T-cell (primary cell): ENCODE results near the gene PYGO1. TPM values are rescaled to one million over a fixed set of nuclear protein-coding genes. Genes with fewer than 3 reads are reported as not detected.
A peak's percentile ranks its signal among the peaks of the same experiment; 100 is the strongest.

Source experiments
- ATAC-seq, 4 experiments: fragments of 200-7000 bp in 3 of 4; fragments of 150-1000 bp in 1 of 4; cut with Tn5 transposase; replicated peaks in 1 of 4; 1 replicate in 3 of 4; 2 replicates in 1 of 4; pipeline ENCODE4 v1.10.0; 2021; ENCODE audit warnings: moderate library complexity in 3 of 4, mild to moderate bottlenecking in 2 of 4, moderate number of reproducible peaks in 1 of 4
- CTCF ChIA-PET, 2 donors: fragments of 300-600 bp; sonication (Branson Sonifier 250); formaldehyde crosslinking; loops; one replicate each; lab custom pipeline; 2022; ENCODE audit warnings: antibody characterized with exemption in 2 of 2; lab: Charles Lee
- POLR2A ChIA-PET, 2 donors: fragments of 300-600 bp; sonication (Branson Sonifier 250); formaldehyde crosslinking; loops; one replicate each; lab custom pipeline; 2022; ENCODE audit warnings: antibody characterized with exemption in 2 of 2; lab: Charles Lee
- DNase-seq, 35 experiments: peaks; one replicate each; pipeline versions ENCODE4 v3.0.0 to v3.0.0-alpha.2; 2013 to 2023
- H3K27ac ChIP-seq: one replicate; pipeline ENCODE4 v1.5.1; 2013; ENCODE audit warnings: low read length
- H3K27me3 ChIP-seq, 2 experiments: replicated peaks in 1 of 2; 1 replicate in 1 of 2; 2 replicates in 1 of 2; pipeline versions ENCODE4 v1.6.1 to v1.7.0; 2013; ENCODE audit warnings: low read length in 1 of 2, mixed read lengths in 1 of 2; ENCODE audit not compliant: control insufficient read depth in 2 of 2, insufficient read depth in 2 of 2; ENCODE audit errors: extremely low read depth in 1 of 2
- H3K36me3 ChIP-seq, 2 donors: 1 replicate in 1 of 2; 2 replicates in 1 of 2; pipeline versions ENCODE4 v1.6.1 to v1.7.0; 2013; ENCODE audit warnings: low read length in 1 of 2; ENCODE audit not compliant: control insufficient read depth in 2 of 2, insufficient read depth in 1 of 2; ENCODE audit errors: extremely low read depth in 1 of 2
- H3K4me1 ChIP-seq, 2 experiments: 1 replicate in 1 of 2; 2 replicates in 1 of 2; pipeline versions ENCODE4 v1.6.1 to v1.7.0; 2013; ENCODE audit warnings: low read length in 2 of 2, mixed read lengths in 1 of 2; ENCODE audit not compliant: insufficient read depth in 2 of 2, control insufficient read depth in 1 of 2; ENCODE audit errors: extremely low read depth in 1 of 2
- H3K4me3 ChIP-seq, 2 donors: 1 replicate in 1 of 2; 2 replicates in 1 of 2; pipeline versions ENCODE4 v1.5.1 to v1.7.0; 2013; ENCODE audit warnings: mild to moderate bottlenecking in 2 of 2, low read length in 1 of 2, moderate library complexity in 1 of 2; ENCODE audit not compliant: control insufficient read depth in 1 of 2; ENCODE audit errors: extremely low read depth in 1 of 2
- H3K9me3 ChIP-seq: 2 replicates; pipeline ENCODE4 v1.7.0; 2013
- H3K27ac Mint-ChIP-seq, 2 donors: one replicate each; pipeline ENCODE4 v1.8.0; 2020 to 2021; ENCODE audit warnings: mild to moderate bottlenecking in 2 of 2, mixed read lengths in 2 of 2
- H3K27me3 Mint-ChIP-seq, 2 donors: one replicate each; pipeline ENCODE4 v1.8.0; 2021 to 2022; ENCODE audit warnings: mixed read lengths in 2 of 2
- H3K36me3 Mint-ChIP-seq: one replicate; pipeline ENCODE4 v1.8.0; 2021; ENCODE audit warnings: mixed read lengths
- H3K4me1 Mint-ChIP-seq, 3 donors: one replicate each; pipeline ENCODE4 v1.8.0; 2020 to 2022; ENCODE audit warnings: mixed read lengths in 3 of 3, mild to moderate bottlenecking in 1 of 3
- H3K4me3 Mint-ChIP-seq, 3 donors: one replicate each; pipeline ENCODE4 v1.8.0; 2020 to 2022; ENCODE audit warnings: mild to moderate bottlenecking in 3 of 3, mixed read lengths in 3 of 3, moderate library complexity in 3 of 3
- H3K9me3 Mint-ChIP-seq, 3 donors: one replicate each; pipeline ENCODE4 v1.8.0; 2020 to 2022; ENCODE audit warnings: mixed read lengths in 3 of 3
- WGBS: methylation state at CpG from one replicate; pipeline ENCODE4 v1.1.5; 2013; ENCODE audit warnings: missing lambda C conversion rate; ENCODE audit not compliant: insufficient coverage; 5-methylcytosine and 5-hydroxymethylcytosine counted together
- total RNA-seq, 35 experiments: library from RNA in 6 of 35; stranded (reverse) in 6 of 35; fragments of 120-200 nt in 1 of 35; gene quantifications; one replicate each; pipeline versions ENCODE4 v1.2.1 to v1.2.4 and lab custom pipeline; 2013 to 2026

The PYGO1 gene
- total RNA-seq, 5 donors from 2014 or later (not counting 1 experiment from before 2014, with no cell fraction given): 0.06 to 0.18 (median 0.10) TPM; not detected in 2

- no peaks in the 10 kb centered on the region for H3K36me3 ChIP-seq
- no peak overlapping the region for H3K4me3 Mint-ChIP-seq
- H3K27ac ChIP-seq: no peak overlapping the region
- peaks cover 11 to 30% of the 10 kb centered on the region in 2 donors for H3K27me3 Mint-ChIP-seq
- peaks cover 2 to 8% (median 6%) of the 10 kb centered on the region in 3 donors for H3K4me1 Mint-ChIP-seq
- peak; percentile 70 to 78 (median 72) for ATAC-seq
- DNase-seq: peak in 18 of 35 experiments; percentile 3 to 34 (median 14)
- no peak overlapping the region for H3K4me3 ChIP-seq
- no peaks in the 10 kb centered on the region for H3K9me3 ChIP-seq
- CTCF ChIA-PET: no interaction called here
- WGBS: 59% methylated on average over 4 of the region's 6 CpGs
- H3K27me3 ChIP-seq: peaks cover 0 to 9% of the 10 kb centered on the region in 2 experiments
- H3K36me3 Mint-ChIP-seq: no peaks in the 10 kb centered on the region
- POLR2A ChIA-PET: no interaction called here
- H3K27ac Mint-ChIP-seq: peak overlapping the region in 1 of 2 donors; percentile 17
- peaks cover 0 to 2% of the 10 kb centered on the region in 2 experiments for H3K4me1 ChIP-seq
- no peaks in the 10 kb centered on the region for H3K9me3 Mint-ChIP-seq
These were observed 52.7 kb downstream of the PYGO1 start for GRCh38 chr15:55535436-55535835.

DNA sequence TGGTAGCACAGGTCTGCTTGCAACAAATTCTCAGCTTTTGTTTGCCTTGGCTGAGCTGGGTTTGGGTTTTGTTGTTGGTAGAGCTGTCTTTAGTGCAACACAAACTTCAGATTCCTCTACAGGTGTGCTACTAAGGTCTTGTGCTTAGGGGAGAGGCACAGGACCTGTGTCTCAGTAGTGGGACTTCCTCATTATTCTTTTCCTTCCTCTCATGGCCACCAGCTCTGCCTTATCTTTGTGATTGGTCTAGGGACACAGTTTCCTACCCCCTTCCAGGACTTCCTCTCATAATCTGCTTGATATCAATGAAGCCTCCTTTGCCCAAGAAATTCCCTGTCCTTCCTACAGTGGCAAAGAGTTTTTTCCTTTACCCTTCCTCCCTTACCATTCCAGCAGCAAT lies 55.2 kb downstream of the PYGO1 start:
- no peaks in the 10 kb centered on the region for H3K36me3 Mint-ChIP-seq
- ATAC-seq (no peak), DNase-seq (no peak)
- Histone ChIP-seq H3K9me3 (no peaks in the 10 kb centered on the region), H3K36me3 (no peaks in the 10 kb centered on the region), H3K4me1 (peaks cover 0 to 2% of the 10 kb centered on the region in 2 experiments), H3K27ac (no peak overlapping the region), H3K27me3 (peaks cover 0 to 9% of the 10 kb centered on the region in 2 experiments), H3K4me3 (no peak overlapping the region)
- H3K4me1 Mint-ChIP-seq: peaks cover 2 to 8% (median 6%) of the 10 kb centered on the region in 3 donors
- H3K4me3 Mint-ChIP-seq: no peak overlapping the region
- no peak overlapping the region for H3K27ac Mint-ChIP-seq
- H3K9me3 Mint-ChIP-seq: no peaks in the 10 kb centered on the region
- CTCF ChIA-PET: no interaction called here
- H3K27me3 Mint-ChIP-seq: peaks cover 6 to 19% of the 10 kb centered on the region in 2 donors
- POLR2A ChIA-PET: no interaction called here

DNA sequence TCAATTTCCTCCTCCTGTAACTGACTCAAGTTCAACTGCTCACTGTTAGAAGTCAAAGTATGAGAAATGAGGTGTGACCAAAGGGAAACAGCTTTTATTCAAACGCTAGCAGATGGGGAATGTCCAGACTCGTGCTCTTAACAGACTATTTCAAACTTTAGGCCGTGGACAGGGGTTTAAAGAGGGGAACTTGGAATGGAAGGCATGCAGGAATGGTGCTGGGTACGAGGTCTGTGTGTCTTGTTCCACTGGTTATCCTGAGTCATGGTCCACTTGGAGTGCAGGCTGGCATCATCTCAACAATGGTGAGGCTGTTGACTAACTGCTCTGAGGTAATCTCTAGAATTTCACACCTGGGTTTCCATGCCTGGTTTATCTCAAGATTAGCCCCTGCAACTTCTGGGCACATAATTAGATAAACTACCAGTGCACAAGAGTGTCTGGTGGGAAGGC lies 57.3 kb downstream of the PYGO1 start:
- Histone ChIP-seq H3K36me3 (no peaks in the 10 kb centered on the region), H3K4me1 (peaks cover 2 to 4% of the 10 kb centered on the region in 2 experiments), H3K27me3 (peaks cover 0 to 21% of the 10 kb centered on the region in 2 experiments), H3K9me3 (no peaks in the 10 kb centered on the region), H3K27ac (no peak overlapping the region), H3K4me3 (no peak overlapping the region)
- Mint-ChIP-seq H3K27me3 (peaks cover 6 to 18% of the 10 kb centered on the region in 2 donors), H3K4me1 (peaks cover 2 to 7% (median 6%) of the 10 kb centered on the region in 3 donors), H3K9me3 (peaks cover 0 to 2% (median 0%) of the 10 kb centered on the region in 3 donors), H3K27ac (no peak overlapping the region), H3K4me3 (no peak overlapping the region), H3K36me3 (no peaks in the 10 kb centered on the region)
- no peak for ATAC-seq
- DNase-seq: no peak
- WGBS: 84% methylated on average over 4 of the region's 4 CpGs
- ChIA-PET POLR2A (no interaction called here), CTCF (interaction anchor here in 1 of 2 donors (0.6 kb wide), 1 partner anchor 39 kb away, joined by 3 read pairs; no protein-coding TSS in a partner anchor)

DNA sequence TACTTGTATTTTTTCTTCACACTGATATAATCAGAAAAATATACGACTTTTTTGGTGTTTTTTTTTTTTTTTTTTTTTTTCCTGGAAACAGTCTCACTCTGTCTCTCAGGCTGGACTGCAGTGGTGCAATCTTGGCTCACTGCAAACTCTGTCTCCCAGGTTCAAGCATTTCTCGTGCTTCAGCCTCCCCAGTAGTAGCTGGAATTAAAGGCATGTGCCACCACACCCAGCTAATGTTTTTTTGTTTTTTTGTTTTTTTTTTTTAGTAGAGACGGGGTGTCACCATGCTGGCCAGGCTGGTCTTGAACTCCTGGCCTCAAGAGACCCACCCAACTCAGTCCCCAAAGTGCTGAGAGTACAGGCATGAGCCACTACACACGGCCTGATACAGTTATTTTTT lies 59.3 kb downstream of the PYGO1 start:
- H3K4me1 Mint-ChIP-seq: peaks cover 0 to 2% (median 0%) of the 10 kb centered on the region in 3 donors
- ATAC-seq: no peak
- POLR2A ChIA-PET: no interaction called here

GRCh38 chr15:55527150-55527549 lies 61.0 kb downstream of the PYGO1 start:
- peaks cover 0 to 18% of the 10 kb centered on the region in 2 experiments for H3K27me3 ChIP-seq
- WGBS: 86% methylated on average over 1 of the region's 1 CpG
- ATAC-seq (no peak), DNase-seq (no peak)
- ChIA-PET CTCF (interaction anchor here (0.5 to 1.0 kb wide), 3 partner anchors 28 to 114 kb away, joined by 3 to 4 read pairs (median 4); no protein-coding TSS in a partner anchor), POLR2A (no interaction called here)
- H3K27me3 Mint-ChIP-seq: peaks cover 16 to 31% of the 10 kb centered on the region in 2 donors
- H3K36me3 ChIP-seq: no peaks in the 10 kb centered on the region
- no peak overlapping the region for H3K4me3 Mint-ChIP-seq
- no peaks in the 10 kb centered on the region for H3K9me3 ChIP-seq
- H3K4me3 ChIP-seq: no peak overlapping the region
- peaks cover 0 to 2% (median 0%) of the 10 kb centered on the region in 3 donors for H3K4me1 Mint-ChIP-seq
- H3K9me3 Mint-ChIP-seq: peaks cover 0 to 5% (median 0%) of the 10 kb centered on the region in 3 donors
- H3K27ac ChIP-seq: no peak overlapping the region
- H3K4me1 ChIP-seq: peaks cover 0 to 4% of the 10 kb centered on the region in 2 experiments
- no peak overlapping the region for H3K27ac Mint-ChIP-seq
- no peaks in the 10 kb centered on the region for H3K36me3 Mint-ChIP-seq

More for the DNA sequence above, 59.3 kb downstream of the PYGO1 start:
- H3K27me3 Mint-ChIP-seq: peaks cover 16 to 27% of the 10 kb centered on the region in 2 donors
- H3K9me3 ChIP-seq: no peaks in the 10 kb centered on the region
- H3K27me3 ChIP-seq: peaks cover 0 to 18% of the 10 kb centered on the region in 2 experiments
- no peaks in the 10 kb centered on the region for H3K36me3 ChIP-seq
- DNase-seq: no peak
- H3K27ac ChIP-seq: no peak overlapping the region
- no peaks in the 10 kb centered on the region for H3K36me3 Mint-ChIP-seq
- no peak overlapping the region for H3K27ac Mint-ChIP-seq
- WGBS: 80% methylated on average over 1 of the region's 4 CpGs
- CTCF ChIA-PET: interaction anchor here in 1 of 2 donors (0.6 to 0.7 kb wide), 3 partner anchors 126 to 1335 kb away, joined by 3 to 4 read pairs (median 3); no protein-coding TSS in a partner anchor
- no peak overlapping the region for H3K4me3 Mint-ChIP-seq
- peaks cover 0 to 4% of the 10 kb centered on the region in 2 experiments for H3K4me1 ChIP-seq
- H3K4me3 ChIP-seq: no peak overlapping the region
- peaks cover 0 to 2% (median 0%) of the 10 kb centered on the region in 3 donors for H3K9me3 Mint-ChIP-seq

DNA sequence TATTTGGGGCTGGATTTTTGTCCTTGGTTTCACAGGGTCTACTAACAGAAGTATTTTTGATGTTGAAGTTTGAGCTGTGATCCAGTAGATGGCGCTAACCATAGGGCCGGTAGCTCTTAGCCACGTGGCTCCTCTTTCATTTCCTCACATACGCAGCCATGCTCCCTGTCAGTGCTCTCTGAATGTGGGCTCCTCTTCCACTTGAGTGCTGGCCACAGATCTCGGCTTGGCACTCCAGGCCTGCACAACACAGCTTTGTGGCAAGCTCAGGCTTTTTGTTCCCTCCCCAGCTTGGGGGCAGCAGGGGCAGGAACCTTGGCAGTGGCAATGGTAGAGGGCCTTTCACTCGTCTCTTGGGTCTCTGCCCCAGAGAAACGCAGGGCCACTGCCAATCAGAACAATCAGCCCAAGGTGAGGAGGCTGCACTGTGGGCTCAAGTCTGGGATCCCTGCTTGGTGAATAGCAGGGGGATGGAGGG lies 61.5 kb downstream of the PYGO1 start:
- Mint-ChIP-seq H3K4me3 (no peak overlapping the region), H3K9me3 (peaks cover 0 to 5% (median 0%) of the 10 kb centered on the region in 3 donors), H3K27me3 (peaks cover 16 to 31% of the 10 kb centered on the region in 2 donors), H3K27ac (no peak overlapping the region), H3K4me1 (peaks cover 0 to 2% (median 0%) of the 10 kb centered on the region in 3 donors), H3K36me3 (no peaks in the 10 kb centered on the region)
- Histone ChIP-seq H3K4me1 (peaks cover 0 to 4% of the 10 kb centered on the region in 2 experiments), H3K27me3 (peaks cover 0 to 18% of the 10 kb centered on the region in 2 experiments), H3K4me3 (no peak overlapping the region), H3K36me3 (no peaks in the 10 kb centered on the region), H3K27ac (no peak overlapping the region), H3K9me3 (no peaks in the 10 kb centered on the region)
- ChIA-PET POLR2A (no interaction called here), CTCF (interaction anchor here in 1 of 2 donors (0.6 to 1.0 kb wide), 3 partner anchors 113 to 241 kb away, joined by 3 to 4 read pairs (median 4); no protein-coding TSS in a partner anchor)
- DNase-seq (peak in 2 of 35 experiments; percentile 1 to 50), ATAC-seq (peak; percentile 41 to 55 (median 52))
- 88% methylated on average over 3 of the region's 7 CpGs for WGBS
